ENCODE data around the gene TRABD2B.

GRCh38 chr1:47779613-47780012 is 217.6 kb downstream of the TRABD2B start:
- no peak for TF ChIP-seq CTCF (IDR thresholded peaks at IDR 0.05)
- no peak for TF ChIP-seq EP300 (IDR thresholded peaks at IDR 0.05)
- TF ChIP-seq POLR2A (IDR thresholded peaks at IDR 0.05), result no peak
- TF ChIP-seq POLR2AphosphoS5 (IDR thresholded peaks at IDR 0.05), result no peak
